DOHH2 (cell line): Measurements from ENCODE around the gene WDR41.

Source experiments
- EZH2phosphoT487 ChIP-seq: fragments of 200-600 bp; sonication (generic); IDR thresholded peaks from 2 replicates; pipeline ENCODE4 v1.6.1; 2017; ENCODE audit warnings: borderline replicate concordance, mild to moderate bottlenecking, antibody characterized with exemption, low read length, moderate library complexity, mixed read lengths
- TF ChIP-seq, protein P1 (sequence below): fragments of 200-600 bp; sonication (generic); IDR thresholded peaks from one replicate; pipeline ENCODE4 v1.5.1; 2014; ENCODE audit warnings: antibody characterized with exemption, mild to moderate bottlenecking, low read depth, low read length; ENCODE audit not compliant: poor library complexity, severe bottlenecking

DNA sequence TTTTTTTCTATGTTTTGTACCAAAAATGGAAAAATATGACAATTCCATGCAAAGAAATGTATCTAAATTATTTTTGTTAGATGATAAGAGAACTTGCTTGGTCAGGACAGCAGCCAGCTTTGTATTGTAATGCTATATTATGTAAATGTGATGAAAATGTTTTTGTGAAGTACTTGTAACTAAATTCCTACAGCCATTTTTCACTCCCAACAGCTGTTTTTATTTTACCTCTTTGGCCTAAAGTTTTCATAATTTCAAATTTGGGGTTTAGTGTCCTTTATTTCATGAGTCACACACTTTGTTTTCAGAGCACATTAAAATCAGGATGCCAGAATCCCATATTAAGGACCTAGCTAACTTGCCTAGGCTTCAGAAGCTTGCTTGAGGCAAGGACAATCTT is 64.1 kb downstream of the WDR41 start:
- TF ChIP-seq, protein P1, sequence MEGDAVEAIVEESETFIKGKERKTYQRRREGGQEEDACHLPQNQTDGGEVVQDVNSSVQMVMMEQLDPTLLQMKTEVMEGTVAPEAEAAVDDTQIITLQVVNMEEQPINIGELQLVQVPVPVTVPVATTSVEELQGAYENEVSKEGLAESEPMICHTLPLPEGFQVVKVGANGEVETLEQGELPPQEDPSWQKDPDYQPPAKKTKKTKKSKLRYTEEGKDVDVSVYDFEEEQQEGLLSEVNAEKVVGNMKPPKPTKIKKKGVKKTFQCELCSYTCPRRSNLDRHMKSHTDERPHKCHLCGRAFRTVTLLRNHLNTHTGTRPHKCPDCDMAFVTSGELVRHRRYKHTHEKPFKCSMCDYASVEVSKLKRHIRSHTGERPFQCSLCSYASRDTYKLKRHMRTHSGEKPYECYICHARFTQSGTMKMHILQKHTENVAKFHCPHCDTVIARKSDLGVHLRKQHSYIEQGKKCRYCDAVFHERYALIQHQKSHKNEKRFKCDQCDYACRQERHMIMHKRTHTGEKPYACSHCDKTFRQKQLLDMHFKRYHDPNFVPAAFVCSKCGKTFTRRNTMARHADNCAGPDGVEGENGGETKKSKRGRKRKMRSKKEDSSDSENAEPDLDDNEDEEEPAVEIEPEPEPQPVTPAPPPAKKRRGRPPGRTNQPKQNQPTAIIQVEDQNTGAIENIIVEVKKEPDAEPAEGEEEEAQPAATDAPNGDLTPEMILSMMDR: no peak
- TF ChIP-seq EZH2phosphoT487: no peak
